Measurements from ENCODE around the gene ZFYVE28.

DNA sequence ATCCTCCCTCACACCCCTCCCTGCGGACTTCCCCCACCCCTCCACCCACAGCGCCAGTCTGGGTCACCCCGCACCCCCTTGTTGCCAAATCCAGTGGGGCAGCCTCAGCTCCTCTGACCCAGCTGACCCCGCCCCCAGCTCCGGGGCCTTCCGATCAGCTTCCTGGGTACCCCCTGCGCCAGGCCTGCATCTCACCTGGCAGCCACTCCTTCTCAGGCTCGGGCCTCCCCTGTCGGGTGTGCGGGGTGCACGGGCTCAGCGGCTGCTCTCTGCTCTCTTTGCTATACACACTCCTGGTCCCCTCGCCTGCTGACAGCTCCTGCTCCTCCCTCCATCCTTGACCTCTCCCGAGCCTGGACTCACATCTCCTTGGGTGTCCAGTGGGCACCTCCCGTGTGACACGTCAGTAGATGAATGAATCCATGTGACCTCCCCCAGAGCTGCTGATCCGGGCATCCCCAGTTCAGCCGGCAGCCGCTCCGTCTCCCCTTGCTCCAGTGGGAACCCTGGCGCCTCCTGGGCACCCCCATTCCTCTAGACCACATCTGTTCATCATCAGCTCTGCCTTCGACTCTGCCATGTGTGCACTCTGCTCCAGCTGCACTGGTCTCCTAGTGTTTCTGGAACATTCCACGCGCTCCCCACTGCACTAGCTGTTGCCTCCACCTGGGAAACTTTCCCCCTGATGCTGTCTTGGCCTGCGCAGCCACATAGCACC is 10.2 kb upstream of the ZFYVE28 start:
- no peak for TF ChIP-seq ASH2L (IDR thresholded peaks at IDR 0.05; ENCODE audit: low read length)
- TF ChIP-seq, protein P1, sequence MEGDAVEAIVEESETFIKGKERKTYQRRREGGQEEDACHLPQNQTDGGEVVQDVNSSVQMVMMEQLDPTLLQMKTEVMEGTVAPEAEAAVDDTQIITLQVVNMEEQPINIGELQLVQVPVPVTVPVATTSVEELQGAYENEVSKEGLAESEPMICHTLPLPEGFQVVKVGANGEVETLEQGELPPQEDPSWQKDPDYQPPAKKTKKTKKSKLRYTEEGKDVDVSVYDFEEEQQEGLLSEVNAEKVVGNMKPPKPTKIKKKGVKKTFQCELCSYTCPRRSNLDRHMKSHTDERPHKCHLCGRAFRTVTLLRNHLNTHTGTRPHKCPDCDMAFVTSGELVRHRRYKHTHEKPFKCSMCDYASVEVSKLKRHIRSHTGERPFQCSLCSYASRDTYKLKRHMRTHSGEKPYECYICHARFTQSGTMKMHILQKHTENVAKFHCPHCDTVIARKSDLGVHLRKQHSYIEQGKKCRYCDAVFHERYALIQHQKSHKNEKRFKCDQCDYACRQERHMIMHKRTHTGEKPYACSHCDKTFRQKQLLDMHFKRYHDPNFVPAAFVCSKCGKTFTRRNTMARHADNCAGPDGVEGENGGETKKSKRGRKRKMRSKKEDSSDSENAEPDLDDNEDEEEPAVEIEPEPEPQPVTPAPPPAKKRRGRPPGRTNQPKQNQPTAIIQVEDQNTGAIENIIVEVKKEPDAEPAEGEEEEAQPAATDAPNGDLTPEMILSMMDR (IDR thresholded peaks at IDR 0.05; ENCODE audit: control extremely low read depth in 1 of 3, insufficient read depth in 1 of 3, low read depth in 1 of 3, low read length in 3 of 3), result no peak
- TF ChIP-seq SRF (IDR thresholded peaks at IDR 0.05; ENCODE audit: low read depth, low read length), result no peak
- TF ChIP-seq GTF2F1 (IDR thresholded peaks at IDR 0.05; ENCODE audit: borderline replicate concordance, low read depth, low read length), result no peak
- TF ChIP-seq POLR2AphosphoS5 (IDR thresholded peaks at IDR 0.05; ENCODE audit: low read depth, low read length), result no peak
- no peak for TF ChIP-seq EP300 (IDR thresholded peaks at IDR 0.05; ENCODE audit: borderline replicate concordance in 1 of 2, low read depth in 2 of 2, low read length in 2 of 2)
- no peak for TF ChIP-seq SIRT6 (IDR thresholded peaks at IDR 0.05; ENCODE audit: low read length)
- no peak for TF ChIP-seq SP2 (IDR thresholded peaks at IDR 0.05; ENCODE audit: low read length)
- no peak for TF ChIP-seq NRF1 (IDR thresholded peaks at IDR 0.05; ENCODE audit: low read depth, low read length)
- TF ChIP-seq, protein P2, sequence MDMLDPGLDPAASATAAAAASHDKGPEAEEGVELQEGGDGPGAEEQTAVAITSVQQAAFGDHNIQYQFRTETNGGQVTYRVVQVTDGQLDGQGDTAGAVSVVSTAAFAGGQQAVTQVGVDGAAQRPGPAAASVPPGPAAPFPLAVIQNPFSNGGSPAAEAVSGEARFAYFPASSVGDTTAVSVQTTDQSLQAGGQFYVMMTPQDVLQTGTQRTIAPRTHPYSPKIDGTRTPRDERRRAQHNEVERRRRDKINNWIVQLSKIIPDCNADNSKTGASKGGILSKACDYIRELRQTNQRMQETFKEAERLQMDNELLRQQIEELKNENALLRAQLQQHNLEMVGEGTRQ (IDR thresholded peaks at IDR 0.05; ENCODE audit: low read length), result no peak

All from H1 (cell line).